Adrenal gland (tissue), 5 donors: Measurements from ENCODE around the gene NKAPD1.

Source experiments
- CTCF ChIP-seq, 6 experiments: fragments of 450-650 bp in 4 of 6; fragments of 200-600 bp in 2 of 6; sonication (generic) in 1 of 6; IDR thresholded peaks; 1 replicate in 5 of 6; 2 replicates in 1 of 6; pipeline versions ENCODE4 v1.5.1 to v1.8.0; 2016 to 2021; ENCODE audit warnings: antibody characterized with exemption in 6 of 6, mild to moderate bottlenecking in 2 of 6, moderate library complexity in 1 of 6
- POLR2A ChIP-seq, 2 donors: fragments of 450-650 bp; IDR thresholded peaks; one replicate each; pipeline ENCODE4 v1.6.1; 2017; ENCODE audit warnings: antibody characterized with exemption in 2 of 2, mild to moderate bottlenecking in 2 of 2, moderate library complexity in 1 of 2
- donor health status: DM: no; HTN: no; CAD: no.

DNA sequence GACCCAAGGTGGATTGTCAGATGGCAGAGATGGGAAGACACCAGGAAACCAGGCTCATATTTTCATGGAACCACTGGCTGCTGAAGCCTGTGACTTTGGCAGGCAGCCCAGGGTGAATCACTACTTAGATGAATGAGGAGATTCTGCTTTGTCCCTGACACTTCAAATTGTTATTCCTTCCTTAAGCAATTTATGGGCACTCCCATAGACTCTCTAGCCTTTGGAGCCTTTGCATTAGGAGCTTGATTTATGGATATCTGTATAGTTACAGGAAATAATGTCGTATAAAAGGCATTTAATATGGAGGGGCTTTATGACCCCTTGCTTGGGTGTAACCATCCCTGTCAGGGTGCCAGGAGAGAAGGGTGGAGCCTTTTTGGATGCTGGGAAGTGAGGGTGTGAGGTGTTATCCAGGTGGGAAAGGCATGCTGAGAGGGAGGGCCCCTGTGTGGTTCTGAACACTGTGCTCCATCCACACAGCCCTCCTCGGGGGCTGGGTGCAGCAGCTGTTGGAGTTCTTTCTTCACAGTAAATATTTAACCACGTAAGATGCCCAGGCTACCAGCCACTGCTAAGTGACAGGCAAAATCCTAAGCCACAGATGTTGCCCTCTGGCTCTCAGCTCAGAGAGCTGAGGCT is 54.5 kb downstream of the NKAPD1 start:
- TF ChIP-seq CTCF (IDR thresholded peaks at IDR 0.05) = no peak
- TF ChIP-seq POLR2A (IDR thresholded peaks at IDR 0.05) = no peak
